ENCODE measurements around the gene EEPD1. TPM values are rescaled to one million over a fixed set of nuclear protein-coding genes. Genes with fewer than 3 reads are reported as not detected.

EEPD1 gene
- total and polyA plus RNA-seq, 11 donors, result 3.7 to 12.2 (median 7.7) TPM

- ATAC-seq, result no peak
- Histone ChIP-seq H3K27ac (peak overlapping the region in 11 of 12 donors; percentile 2 to 86 (median 61)), H3K36me3 (peaks cover 0 to 18% (median 6%) of the 10 kb centered on the region in 9 donors), H3K4me3 (no peak overlapping the region), H3K4me1 (peaks cover 3 to 88% (median 37%) of the 10 kb centered on the region in 12 donors), H3K27me3 (no peaks in the 10 kb centered on the region), H3K9me3 (no peaks in the 10 kb centered on the region)
- intact Hi-C loops (cut with DNase I), result loop anchor here in 5 of 10 donors (5.0 to 10.0 kb wide), 4 partner anchors 82 to 134 kb away; partner anchors contain the start of gene EEPD1 (in 2 of the 5)
- DNase-seq, result no peak
- 82 to 92% (median 84%) methylated on average over 3 to 4 of the region's 4 CpGs for WGBS, 4 donors
- TF ChIP-seq CTCF (IDR thresholded peaks at IDR 0.05) (no peak), POLR2A (IDR thresholded peaks at IDR 0.05) (no peak)
These were observed 133.6 kb downstream of the EEPD1 start for GRCh38 chr7:36286688-36287087.

- no peaks in the 10 kb centered on the region for H3K27me3 ChIP-seq
- DNase-seq (no peak), ATAC-seq (peak in 3 of 4 donors; percentile 16 to 55 (median 27))
- H3K4me1 ChIP-seq, result peaks cover 0 to 88% (median 41%) of the 10 kb centered on the region in 12 donors
- H3K9me3 ChIP-seq, result no peaks in the 10 kb centered on the region
- intact Hi-C loops (cut with DNase I), result loop anchor here in 5 of 10 donors (5.0 to 10.0 kb wide), 4 partner anchors 83 to 135 kb away; partner anchors contain the start of gene EEPD1 (in 2 of the 5)
- peak overlapping the region in 2 of 12 donors; percentile 1 to 29 for H3K4me3 ChIP-seq
- TF ChIP-seq CTCF (IDR thresholded peaks at IDR 0.05) (no peak), POLR2A (IDR thresholded peaks at IDR 0.05) (no peak)
- 59 to 67% (median 61%) methylated on average over 18 to 19 of the region's 19 CpGs for WGBS, 4 donors
- peak overlapping the region in 10 of 12 donors; percentile 56 to 86 (median 68) for H3K27ac ChIP-seq
- peaks cover 0 to 18% (median 6%) of the 10 kb centered on the region in 9 donors for H3K36me3 ChIP-seq
These were observed 134.6 kb downstream of the EEPD1 start for GRCh38 chr7:36287371-36288241.

- WGBS, 4 donors, result 96 to 98% (median 97%) methylated on average over 5 of the region's 5 CpGs
- H3K4me1 ChIP-seq, result peaks cover 0 to 81% (median 43%) of the 10 kb centered on the region in 12 donors
- H3K27ac ChIP-seq, result peak overlapping the region in 9 of 12 donors; percentile 56 to 86 (median 67)
These were observed 135.4 kb downstream of the EEPD1 start for GRCh38 chr7:36288501-36288900.

More at GRCh38 chr7:36288501-36288900, 135.4 kb downstream of the EEPD1 start:
- TF ChIP-seq POLR2A (IDR thresholded peaks at IDR 0.05), result no peak
- TF ChIP-seq CTCF (IDR thresholded peaks at IDR 0.05), result no peak
- H3K27me3 ChIP-seq, result no peaks in the 10 kb centered on the region
- peaks cover 0 to 18% (median 6%) of the 10 kb centered on the region in 9 donors for H3K36me3 ChIP-seq
- intact Hi-C loops (cut with DNase I), result loop anchor here in 5 of 10 donors (5.0 to 10.0 kb wide), 4 partner anchors 84 to 136 kb away; partner anchors contain the start of gene EEPD1 (in 2 of the 5)
- ATAC-seq (no peak), DNase-seq (no peak)
- H3K4me3 ChIP-seq, result no peak overlapping the region
- no peaks in the 10 kb centered on the region for H3K9me3 ChIP-seq
